Large intestine (tissue), 3 donors: ENCODE results near the gene BCL11B. TPM values are rescaled to one million over a fixed set of nuclear protein-coding genes. Genes with fewer than 3 reads are reported as not detected.

Source experiments
- DNase-seq, 2 donors: peaks; one replicate each; pipeline versions ENCODE4 v3.0.0 to v3.0.0-alpha.2; 2013
- H3K27ac ChIP-seq: one replicate; pipeline ENCODE4 v1.5.1; 2013; ENCODE audit warnings: low read length
- H3K27me3 ChIP-seq: 2 replicates; pipeline ENCODE4 v1.6.1; 2013; ENCODE audit warnings: low read length; ENCODE audit not compliant: control insufficient read depth, insufficient read depth
- H3K36me3 ChIP-seq: 2 replicates; pipeline ENCODE4 v1.6.1; 2013; ENCODE audit warnings: low read length; ENCODE audit not compliant: control insufficient read depth, insufficient read depth
- H3K4me1 ChIP-seq: one replicate; pipeline ENCODE4 v1.6.1; 2013; ENCODE audit warnings: low read length; ENCODE audit not compliant: control insufficient read depth, insufficient read depth
- H3K4me3 ChIP-seq: one replicate; pipeline ENCODE4 v1.5.1; 2013; ENCODE audit warnings: low read length
- H3K9me3 ChIP-seq: one replicate; pipeline ENCODE4 v1.6.1; 2013; ENCODE audit warnings: mild to moderate bottlenecking, low read depth, low read length, moderate library complexity; ENCODE audit not compliant: control insufficient read depth
- WGBS: methylation state at CpG from one replicate; pipeline ENCODE4 v1.1.5; 2013; ENCODE audit warnings: low lambda C conversion rate; ENCODE audit not compliant: insufficient coverage; 5-methylcytosine and 5-hydroxymethylcytosine counted together
- polyA plus RNA-seq: library from polyadenylated mRNA; unstranded; fragments of 120-200 nt; gene quantifications from one replicate; pipeline ENCODE4 v1.2.1, GENCODE V29; 2013

BCL11B gene
- polyA plus RNA-seq, 1 donor = 4.0 TPM

DNA sequence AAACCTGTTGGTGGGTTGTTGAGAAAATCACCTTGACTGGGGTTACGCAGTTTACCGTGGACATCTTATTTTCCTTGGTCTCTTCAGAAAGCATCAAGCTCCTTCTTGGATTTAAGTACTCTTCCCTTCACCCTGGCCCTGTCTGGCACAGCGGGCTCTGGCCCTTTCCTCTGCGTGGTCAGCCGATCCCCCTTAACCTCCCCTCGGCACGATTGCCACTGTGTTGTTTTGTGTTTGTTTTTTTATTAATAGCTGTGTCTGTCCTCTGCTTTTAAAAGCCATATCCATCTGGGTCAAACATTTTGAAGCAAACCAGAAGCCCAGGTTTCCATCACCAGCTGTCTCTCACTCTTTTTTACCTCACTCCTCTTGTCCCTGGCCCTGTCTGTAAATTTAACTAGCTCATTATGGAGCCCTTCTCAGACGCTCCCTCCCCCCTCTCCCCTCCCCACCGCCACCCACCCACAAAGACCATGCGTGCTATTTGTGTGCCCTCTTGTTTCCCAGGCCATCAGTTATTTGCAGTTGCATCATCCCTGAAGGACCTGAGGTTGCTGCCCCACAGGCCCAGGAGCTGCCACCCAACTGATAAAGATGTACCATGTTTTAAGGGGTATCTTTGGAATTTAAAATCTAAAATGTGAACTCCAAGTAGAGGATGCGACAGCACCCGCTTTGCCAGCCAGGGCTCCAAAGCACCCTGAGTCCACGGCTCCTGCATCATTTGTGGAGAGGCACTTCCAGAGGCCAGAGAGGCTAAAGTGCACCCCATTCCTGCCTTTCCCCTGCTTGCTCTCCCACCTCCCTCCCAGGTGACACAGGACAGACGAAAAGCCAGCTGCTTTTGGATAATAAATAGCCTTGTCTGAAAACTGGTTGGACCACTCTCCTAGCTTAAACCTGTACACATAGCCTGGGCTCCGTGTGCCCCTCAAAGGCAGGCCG, 3.9 kb downstream of the BCL11B start:
- no peaks in the 10 kb centered on the region for H3K36me3 ChIP-seq
- H3K27me3 ChIP-seq = peaks cover 58% of the 10 kb centered on the region
- no peak overlapping the region for H3K4me3 ChIP-seq
- no peak overlapping the region for H3K27ac ChIP-seq
- H3K9me3 ChIP-seq = no peaks in the 10 kb centered on the region
- WGBS = 55% methylated on average over 4 of the region's 16 CpGs
- H3K4me1 ChIP-seq = peaks cover 12% of the 10 kb centered on the region
- DNase-seq = peak in 1 of 2 donors; percentile 47

DNA sequence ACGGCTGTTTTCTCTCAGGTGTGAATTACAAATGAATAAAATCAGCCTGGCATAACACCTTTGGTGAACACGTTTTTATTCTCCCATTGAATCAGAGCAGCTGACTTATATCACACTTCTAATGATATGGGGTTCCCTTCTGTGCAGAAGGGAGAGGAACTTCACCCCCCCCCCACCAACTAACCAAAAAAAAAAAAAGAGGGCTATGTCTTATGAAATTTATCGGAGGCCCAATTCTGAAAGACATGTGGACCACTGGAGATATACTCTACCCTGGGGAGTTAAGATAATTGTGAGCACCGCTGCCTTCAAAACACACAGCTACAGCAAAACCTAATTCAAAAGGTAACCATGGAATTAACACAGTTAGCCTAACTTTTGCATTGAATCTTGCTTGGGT, 4.6 kb downstream of the BCL11B start:
- peaks cover 12% of the 10 kb centered on the region for H3K4me1 ChIP-seq
- no peaks in the 10 kb centered on the region for H3K36me3 ChIP-seq
- WGBS = no CpG with 5 or more reads among the region's 4 CpGs
- peaks cover 59% of the 10 kb centered on the region for H3K27me3 ChIP-seq
- DNase-seq = no peak
- H3K9me3 ChIP-seq = no peaks in the 10 kb centered on the region
- no peak overlapping the region for H3K27ac ChIP-seq
- no peak overlapping the region for H3K4me3 ChIP-seq

DNA sequence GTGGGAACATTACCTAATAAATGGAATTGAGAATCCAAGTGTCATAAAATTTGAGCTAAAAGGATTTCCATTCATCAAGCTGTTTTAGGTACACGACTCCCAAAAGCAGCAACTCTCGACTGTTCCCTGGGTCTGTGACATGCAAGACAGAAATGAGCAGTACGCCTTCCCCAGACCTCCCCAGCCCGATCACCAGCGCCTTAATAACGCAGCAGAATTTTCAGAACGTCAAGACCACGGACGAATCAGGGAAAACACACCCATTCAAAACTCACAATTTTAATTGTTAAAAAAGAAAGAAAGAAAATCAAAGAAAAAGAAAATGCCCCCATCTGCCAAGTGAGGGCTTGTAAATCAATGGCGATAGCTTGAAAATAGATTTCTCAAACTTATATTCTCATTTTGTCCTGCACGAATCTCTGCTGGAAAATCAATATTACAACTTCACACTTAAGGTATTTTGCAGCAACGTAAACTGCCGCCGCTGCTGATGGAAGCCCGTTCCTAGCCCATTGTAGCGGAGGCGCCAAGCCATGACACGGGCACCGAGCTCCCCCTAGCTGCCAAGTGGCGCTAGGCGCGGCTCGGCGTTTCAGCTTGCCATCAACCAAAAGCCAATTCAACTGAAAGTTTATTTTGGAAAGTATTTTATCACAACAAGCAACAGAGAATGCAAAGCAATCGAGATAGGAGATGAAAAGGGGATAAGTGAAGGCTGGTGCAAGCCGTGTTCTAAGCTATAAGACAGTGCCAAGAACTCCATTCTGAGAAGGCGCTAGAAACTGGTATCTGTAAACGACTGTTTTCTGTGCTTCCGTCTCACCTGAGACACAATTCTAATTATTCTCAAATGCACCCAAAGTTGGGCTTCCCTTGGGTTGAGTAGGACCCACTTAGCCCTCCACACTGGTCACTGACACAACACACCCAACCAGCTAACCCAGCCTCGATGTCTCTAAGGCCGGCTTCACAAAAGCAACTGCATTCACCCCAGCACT, 5.5 kb downstream of the BCL11B start:
- Histone ChIP-seq H3K27me3 (peaks cover 57% of the 10 kb centered on the region), H3K4me3 (no peak overlapping the region), H3K36me3 (no peaks in the 10 kb centered on the region), H3K4me1 (peaks cover 12% of the 10 kb centered on the region), H3K27ac (no peak overlapping the region), H3K9me3 (no peaks in the 10 kb centered on the region)
- WGBS = 0% methylated on average over 2 of the region's 31 CpGs
- DNase-seq = peak; percentile 58 to 65

DNA sequence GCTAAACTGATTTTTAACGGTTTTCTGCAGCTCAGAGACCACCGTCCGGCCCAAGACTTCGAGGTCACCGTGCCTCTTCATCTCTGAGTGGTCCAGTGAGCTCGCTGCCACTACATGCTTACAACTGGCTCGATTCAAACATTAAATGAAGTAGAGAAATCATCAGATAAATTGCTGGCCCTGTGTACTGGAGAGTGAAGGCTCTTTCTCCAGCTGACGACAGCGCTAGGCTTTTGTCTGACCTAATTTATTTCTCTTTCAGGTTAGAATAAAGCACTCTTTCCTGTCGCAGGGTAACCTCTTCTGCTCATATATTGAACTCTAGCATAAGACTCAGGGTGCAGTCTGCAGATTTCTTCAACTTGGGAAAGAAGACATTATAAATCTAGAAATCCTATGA, 6.4 kb downstream of the BCL11B start:
- H3K27ac ChIP-seq = no peak overlapping the region

DNA sequence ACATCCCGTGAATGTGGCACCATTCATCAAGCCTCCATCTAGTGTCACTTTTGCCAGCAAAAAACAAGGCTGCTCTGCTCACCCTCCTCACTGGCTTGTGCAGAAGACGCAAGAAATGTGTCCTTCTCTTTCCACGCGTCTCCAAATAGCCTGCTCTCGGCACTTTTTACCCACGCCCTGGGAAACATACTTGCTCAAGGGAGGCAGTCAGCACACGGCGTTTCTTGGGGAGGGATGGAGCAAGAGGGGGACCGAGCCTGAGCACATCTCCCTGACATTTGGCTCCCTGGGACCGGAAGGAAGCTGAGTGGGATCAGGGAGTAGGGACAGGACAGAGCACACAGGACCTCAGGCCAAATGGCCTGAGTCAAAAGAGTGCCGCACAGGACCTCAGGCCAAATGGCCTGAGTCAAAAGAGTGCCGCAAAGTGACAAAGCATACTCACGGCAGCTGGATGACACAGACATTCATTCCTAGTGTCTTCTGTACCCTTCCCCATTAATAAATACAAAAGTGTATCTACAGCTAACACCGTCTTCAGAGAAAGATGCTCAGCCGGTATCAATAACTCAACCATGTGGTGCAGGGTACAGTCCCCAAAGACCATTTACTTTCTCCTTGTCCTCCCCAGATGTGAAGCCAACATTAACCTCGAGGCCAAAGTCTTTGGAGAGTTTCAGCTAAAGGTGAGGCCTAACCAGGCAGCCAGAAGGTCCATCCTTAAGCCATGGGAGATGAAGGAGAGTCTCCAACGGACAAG, 7.1 kb downstream of the BCL11B start:
- no peak for DNase-seq
- peaks cover 58% of the 10 kb centered on the region for H3K27me3 ChIP-seq
- no peak overlapping the region for H3K4me3 ChIP-seq
- no peaks in the 10 kb centered on the region for H3K36me3 ChIP-seq
- H3K9me3 ChIP-seq = no peaks in the 10 kb centered on the region
- peaks cover 12% of the 10 kb centered on the region for H3K4me1 ChIP-seq
- H3K27ac ChIP-seq = no peak overlapping the region
- 80% methylated on average over 1 of the region's 17 CpGs for WGBS

More for the DNA sequence above, 6.4 kb downstream of the BCL11B start:
- H3K9me3 ChIP-seq = no peaks in the 10 kb centered on the region
- no CpG with 5 or more reads among the region's 10 CpGs for WGBS
- peaks cover 62% of the 10 kb centered on the region for H3K27me3 ChIP-seq
- no peak overlapping the region for H3K4me3 ChIP-seq
- peaks cover 12% of the 10 kb centered on the region for H3K4me1 ChIP-seq
- H3K36me3 ChIP-seq = no peaks in the 10 kb centered on the region
- DNase-seq = no peak

DNA sequence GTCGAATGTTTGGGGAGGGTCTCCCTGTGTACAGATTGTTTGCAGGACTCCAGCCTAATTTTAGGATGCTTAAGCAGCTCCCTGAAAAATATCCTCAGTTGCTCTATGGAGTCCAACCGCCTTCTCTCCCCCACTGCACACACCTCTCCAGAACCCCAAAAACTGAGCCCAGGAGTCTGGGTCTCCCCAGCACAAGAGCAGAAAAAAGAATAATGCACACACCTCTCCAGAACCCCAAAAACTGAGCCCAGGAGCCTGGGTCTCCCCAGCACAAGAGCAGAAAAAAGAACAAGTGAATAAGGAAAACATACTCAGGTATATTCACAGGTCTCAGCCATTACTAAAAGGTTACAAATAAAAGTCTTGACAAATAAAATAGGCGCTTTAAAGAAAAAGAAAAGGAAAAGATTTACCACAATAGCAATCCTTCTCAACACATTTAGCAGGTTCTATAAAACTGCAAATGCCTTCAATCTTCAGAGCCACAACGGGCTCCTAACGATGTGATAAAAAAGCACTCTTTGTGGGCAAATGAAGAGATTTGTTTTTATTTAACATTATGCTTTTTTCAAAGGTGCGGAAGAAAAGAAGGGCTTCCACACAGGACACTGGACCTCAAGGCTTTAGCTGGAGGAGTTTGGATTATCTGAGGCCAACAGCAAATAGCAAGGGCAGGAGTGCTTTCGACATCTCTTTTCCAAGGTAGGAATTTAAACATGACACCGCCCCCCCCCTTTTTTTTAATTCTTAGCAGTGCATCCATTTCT, 8.2 kb downstream of the BCL11B start:
- Histone ChIP-seq H3K4me1 (peaks cover 12% of the 10 kb centered on the region), H3K27me3 (peaks cover 50% of the 10 kb centered on the region), H3K4me3 (no peak overlapping the region), H3K27ac (no peak overlapping the region), H3K9me3 (no peaks in the 10 kb centered on the region), H3K36me3 (no peaks in the 10 kb centered on the region)
- no CpG with 5 or more reads among the region's 8 CpGs for WGBS
- no peak for DNase-seq

DNA sequence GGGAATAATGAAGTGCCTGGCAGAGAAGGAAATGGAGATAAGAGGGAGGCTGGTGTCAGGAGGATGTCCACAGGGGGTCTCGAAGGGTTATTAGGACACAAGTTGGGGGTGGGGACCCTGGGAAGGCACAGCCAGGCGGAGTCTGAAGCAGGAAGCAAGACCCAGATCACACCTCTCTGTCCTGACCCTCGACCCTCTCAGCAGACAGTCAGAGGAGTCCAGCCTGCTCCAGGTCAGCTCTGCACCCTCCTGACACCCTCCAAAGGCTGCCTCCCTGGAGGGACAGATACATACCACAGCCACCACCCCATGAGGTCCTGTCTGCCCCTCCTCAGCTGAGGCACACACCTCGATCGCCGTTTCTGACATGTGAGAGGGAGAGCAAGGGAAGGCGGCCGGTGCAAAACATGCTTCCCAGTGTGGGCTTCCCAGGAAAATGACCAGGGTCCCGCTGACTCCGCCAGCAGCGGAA, 9.0 kb downstream of the BCL11B start:
- WGBS = no CpG with 5 or more reads among the region's 11 CpGs
- Histone ChIP-seq H3K36me3 (no peaks in the 10 kb centered on the region), H3K9me3 (no peaks in the 10 kb centered on the region), H3K27ac (no peak overlapping the region), H3K27me3 (peaks cover 43% of the 10 kb centered on the region), H3K4me3 (no peak overlapping the region), H3K4me1 (peaks cover 12% of the 10 kb centered on the region)
- no peak for DNase-seq

DNA sequence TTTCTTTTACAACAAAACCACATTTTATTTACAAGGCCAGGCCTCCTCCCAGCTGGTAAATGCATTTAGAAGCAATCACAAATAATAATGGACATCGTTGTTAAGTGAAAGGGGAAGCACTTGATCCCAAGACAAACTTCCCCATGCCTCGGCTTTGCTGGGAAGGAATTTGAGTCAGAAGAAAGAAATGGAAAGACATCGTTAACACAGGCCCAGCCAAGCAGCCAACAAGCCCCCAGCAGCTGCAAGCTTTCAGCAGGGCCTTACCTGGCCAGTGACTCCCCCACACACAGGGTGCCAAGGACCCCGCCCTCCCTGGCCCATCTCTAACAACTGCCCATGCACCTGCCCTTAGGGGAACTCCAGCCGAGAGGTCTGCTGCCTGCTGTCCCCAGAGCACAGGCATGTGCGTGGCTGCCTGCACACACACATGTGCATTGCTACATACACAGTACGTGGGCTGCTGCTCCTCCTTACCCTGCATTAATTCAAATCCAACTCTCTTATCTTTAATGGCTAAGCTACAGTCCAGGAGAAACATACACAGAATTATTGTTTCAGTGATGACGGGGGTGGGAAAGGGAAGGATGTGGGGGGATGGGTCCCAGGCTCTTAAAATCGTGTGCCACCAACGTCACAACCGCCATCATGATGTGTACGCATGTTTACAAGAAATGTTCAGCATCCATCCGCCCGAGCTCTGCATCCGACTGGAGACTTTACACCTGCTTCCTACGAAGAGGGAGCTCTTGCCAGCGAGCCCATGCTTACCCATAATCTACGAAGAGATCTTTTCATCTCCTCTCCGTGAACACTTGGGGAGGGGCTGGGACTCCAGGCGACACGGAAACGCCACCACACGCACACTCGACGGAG, 9.8 kb downstream of the BCL11B start:
- H3K4me1 ChIP-seq = peaks cover 12% of the 10 kb centered on the region
- H3K27ac ChIP-seq = no peak overlapping the region
- no peak for DNase-seq
- peaks cover 5% of the 10 kb centered on the region for H3K36me3 ChIP-seq
- peaks cover 41% of the 10 kb centered on the region for H3K27me3 ChIP-seq
- H3K4me3 ChIP-seq = no peak overlapping the region
- no peaks in the 10 kb centered on the region for H3K9me3 ChIP-seq
- WGBS = 53% methylated on average over 2 of the region's 25 CpGs
